Spinal cord (tissue), 10 donors: ENCODE measurements around the gene PKP1. TPM values are rescaled to one million over a fixed set of nuclear protein-coding genes. Genes with fewer than 3 reads are reported as not detected.

ENCODE experiments used
- DNase-seq, 6 donors: peaks; one replicate each; pipeline versions ENCODE4 v3.0.0 to v3.0.0-alpha.2; 2013 to 2015; ENCODE audit warnings: low spot score in 6 of 6, low read depth in 4 of 6
- H3K27ac ChIP-seq: one replicate; pipeline ENCODE4 v1.5.1; 2013; ENCODE audit warnings: low read depth, low read length, control low read depth
- H3K27me3 ChIP-seq: one replicate; pipeline ENCODE4 v1.6.1; 2013; ENCODE audit warnings: low read length; ENCODE audit not compliant: control insufficient read depth, insufficient read depth
- H3K36me3 ChIP-seq: one replicate; pipeline ENCODE4 v1.6.1; 2013; ENCODE audit warnings: low read length; ENCODE audit not compliant: control insufficient read depth, insufficient read depth
- H3K4me1 ChIP-seq: one replicate; pipeline ENCODE4 v1.6.1; 2013; ENCODE audit warnings: low read length; ENCODE audit not compliant: control insufficient read depth, insufficient read depth
- H3K4me3 ChIP-seq: one replicate; pipeline ENCODE4 v1.5.1; 2013; ENCODE audit warnings: low read depth, low read length, control low read depth
- H3K9me3 ChIP-seq: one replicate; pipeline ENCODE4 v1.6.1; 2013; ENCODE audit warnings: low read length; ENCODE audit not compliant: control insufficient read depth, insufficient read depth
- WGBS: methylation state at CpG from one replicate; pipeline ENCODE4 v1.1.5; 2013; ENCODE audit warnings: missing lambda C conversion rate; ENCODE audit not compliant: insufficient coverage; 5-methylcytosine and 5-hydroxymethylcytosine counted together
- polyA plus RNA-seq, 2 donors: library from polyadenylated mRNA; unstranded; fragments of 120-200 nt; gene quantifications; one replicate each; pipeline ENCODE4 v1.2.1, GENCODE V29; 2013; ENCODE audit not compliant: insufficient read length in 2 of 2
- total RNA-seq, 2 donors: library from RNA; depleted of rRNA in 1 of 2; stranded (reverse); fragments of 120-200 nt in 1 of 2; fragments of >200 nt in 1 of 2; gene quantifications; one replicate each; pipeline versions ENCODE4 v1.2.3 to v1.2.4, GENCODE V29; 2013 to 2014
- donor health status: healthy.

Gene PKP1
- total and polyA plus RNA-seq, 4 donors, result 0.22 to 1.2 (median 0.99) TPM

- no peaks in the 10 kb centered on the region for H3K9me3 ChIP-seq
- DNase-seq, result peak in 2 of 6 donors; percentile 27 to 34
- 72% methylated on average over 4 of the region's 5 CpGs for WGBS
- no peak overlapping the region for H3K4me3 ChIP-seq
- peaks cover 2% of the 10 kb centered on the region for H3K27me3 ChIP-seq
- no peaks in the 10 kb centered on the region for H3K4me1 ChIP-seq
- no peak overlapping the region for H3K27ac ChIP-seq
- H3K36me3 ChIP-seq, result no peaks in the 10 kb centered on the region
These were observed 63.1 kb downstream of the PKP1 start for GRCh38 chr1:201346337-201346939.

- WGBS, result no CpG with 5 or more reads among the region's 2 CpGs
- no peak for DNase-seq
- peaks cover 2% of the 10 kb centered on the region for H3K27me3 ChIP-seq
- H3K27ac ChIP-seq, result no peak overlapping the region
- no peaks in the 10 kb centered on the region for H3K4me1 ChIP-seq
- no peaks in the 10 kb centered on the region for H3K9me3 ChIP-seq
- no peaks in the 10 kb centered on the region for H3K36me3 ChIP-seq
- H3K4me3 ChIP-seq, result no peak overlapping the region
These were observed 63.7 kb downstream of the PKP1 start for GRCh38 chr1:201346987-201347386.

- peaks cover 2% of the 10 kb centered on the region for H3K27me3 ChIP-seq
- H3K9me3 ChIP-seq, result no peaks in the 10 kb centered on the region
- H3K36me3 ChIP-seq, result no peaks in the 10 kb centered on the region
- H3K4me3 ChIP-seq, result no peak overlapping the region
- H3K27ac ChIP-seq, result no peak overlapping the region
- WGBS, result 31% methylated on average over 7 of the region's 7 CpGs
- DNase-seq, result no peak
- H3K4me1 ChIP-seq, result no peaks in the 10 kb centered on the region
These were observed 64.3 kb downstream of the PKP1 start for GRCh38 chr1:201347498-201348210.

- DNase-seq, result peak in 2 of 6 donors; percentile 31 to 40
- Histone ChIP-seq H3K36me3 (no peaks in the 10 kb centered on the region), H3K4me3 (no peak overlapping the region), H3K27me3 (peaks cover 2% of the 10 kb centered on the region), H3K27ac (no peak overlapping the region), H3K4me1 (no peaks in the 10 kb centered on the region), H3K9me3 (no peaks in the 10 kb centered on the region)
- 24% methylated on average over 4 of the region's 6 CpGs for WGBS
These were observed 64.9 kb downstream of the PKP1 start for GRCh38 chr1:201348211-201348566.

GRCh38 chr1:201349092-201349491 is 65.8 kb downstream of the PKP1 start:
- Histone ChIP-seq H3K4me1 (no peaks in the 10 kb centered on the region), H3K27ac (no peak overlapping the region), H3K36me3 (no peaks in the 10 kb centered on the region), H3K9me3 (no peaks in the 10 kb centered on the region), H3K27me3 (peaks cover 2% of the 10 kb centered on the region), H3K4me3 (no peak overlapping the region)
- WGBS, result 46% methylated on average over 3 of the region's 4 CpGs
- peak in 2 of 6 donors; percentile 27 to 35 for DNase-seq

GRCh38 chr1:201350361-201350725 is 67.0 kb downstream of the PKP1 start:
- peaks cover 2% of the 10 kb centered on the region for H3K27me3 ChIP-seq

GRCh38 chr1:201350884-201351283 is 67.6 kb downstream of the PKP1 start:
- DNase-seq, result no peak
- no peak overlapping the region for H3K4me3 ChIP-seq
- H3K27me3 ChIP-seq, result peaks cover 2% of the 10 kb centered on the region
- no peaks in the 10 kb centered on the region for H3K9me3 ChIP-seq
- H3K27ac ChIP-seq, result no peak overlapping the region
- H3K36me3 ChIP-seq, result no peaks in the 10 kb centered on the region
- WGBS, result 90% methylated on average over 5 of the region's 7 CpGs
- H3K4me1 ChIP-seq, result no peaks in the 10 kb centered on the region

More at GRCh38 chr1:201350361-201350725, 67.0 kb downstream of the PKP1 start:
- Histone ChIP-seq H3K4me3 (no peak overlapping the region), H3K27ac (no peak overlapping the region), H3K36me3 (no peaks in the 10 kb centered on the region), H3K4me1 (no peaks in the 10 kb centered on the region), H3K9me3 (no peaks in the 10 kb centered on the region)
- WGBS, result 65% methylated on average over 2 of the region's 2 CpGs
- DNase-seq, result no peak

GRCh38 chr1:201351617-201352016 is 68.3 kb downstream of the PKP1 start:
- Histone ChIP-seq H3K9me3 (no peaks in the 10 kb centered on the region), H3K4me1 (no peaks in the 10 kb centered on the region), H3K36me3 (no peaks in the 10 kb centered on the region), H3K27me3 (peaks cover 2% of the 10 kb centered on the region), H3K27ac (no peak overlapping the region), H3K4me3 (no peak overlapping the region)
- no peak for DNase-seq

- DNase-seq, result no peak
- no peaks in the 10 kb centered on the region for H3K4me1 ChIP-seq
- H3K27ac ChIP-seq, result no peak overlapping the region
- no peaks in the 10 kb centered on the region for H3K9me3 ChIP-seq
- no peaks in the 10 kb centered on the region for H3K36me3 ChIP-seq
- WGBS, result 83% methylated on average over 9 of the region's 13 CpGs
- peaks cover 2% of the 10 kb centered on the region for H3K27me3 ChIP-seq
- H3K4me3 ChIP-seq, result no peak overlapping the region
These were observed 70.1 kb downstream of the PKP1 start for GRCh38 chr1:201353186-201353940.
